HG02759 (cell line): ENCODE measurements around the gene ZFYVE26.
"Not testable (repeated sequence)": the region's sequence is repeated elsewhere in the genome, so short reads cannot be mapped to it uniquely, and the experiment has no call there.

Source experiments
- ATAC-seq: cut with Tn5 transposase; IDR thresholded peaks from one replicate; pipeline ENCODE4 v1.9.1; 2021; ENCODE audit warnings: mild to moderate bottlenecking, moderate library complexity; ENCODE audit not compliant: unreplicated experiment

ZFYVE26 gene

GRCh38 chr14:67759916-67760315 lies 56.5 kb downstream of the ZFYVE26 start:
- no peak for ATAC-seq

- ATAC-seq = no peak
Measured at GRCh38 chr14:67757175-67757574, 59.2 kb downstream of the ZFYVE26 start.

GRCh38 chr14:67756496-67756895 lies 59.9 kb downstream of the ZFYVE26 start:
- ATAC-seq = no peak

GRCh38 chr14:67749341-67750084 lies 66.9 kb downstream of the ZFYVE26 start:
- ATAC-seq = no peak

- ATAC-seq = no peak
Measured at GRCh38 chr14:67748312-67748711, 68.1 kb downstream of the ZFYVE26 start.

GRCh38 chr14:67746927-67747326 lies 69.5 kb downstream of the ZFYVE26 start:
- ATAC-seq = peak; percentile 83

GRCh38 chr14:67744046-67744445 lies 72.3 kb downstream of the ZFYVE26 start:
- ATAC-seq = no peak

GRCh38 chr14:67738740-67739504 lies 77.5 kb downstream of the ZFYVE26 start:
- ATAC-seq = no peak

GRCh38 chr14:67736771-67737170 lies 79.6 kb downstream of the ZFYVE26 start:
- ATAC-seq = no peak

GRCh38 chr14:67735336-67736147 lies 80.8 kb downstream of the ZFYVE26 start:
- ATAC-seq = no peak

GRCh38 chr14:67734675-67735074 lies 81.7 kb downstream of the ZFYVE26 start:
- ATAC-seq = no peak

- ATAC-seq = no peak
Measured at GRCh38 chr14:67733616-67734015, 82.8 kb downstream of the ZFYVE26 start.

GRCh38 chr14:67729072-67729885 lies 87.1 kb downstream of the ZFYVE26 start:
- no peak for ATAC-seq

GRCh38 chr14:67728258-67728657 lies 88.1 kb downstream of the ZFYVE26 start:
- ATAC-seq = no peak

GRCh38 chr14:67727361-67727760 lies 89.0 kb downstream of the ZFYVE26 start:
- ATAC-seq = no peak

- ATAC-seq = no peak
Measured at GRCh38 chr14:67725171-67725570, 91.2 kb downstream of the ZFYVE26 start.

GRCh38 chr14:67722293-67722692 lies 94.1 kb downstream of the ZFYVE26 start:
- ATAC-seq = no peak

- ATAC-seq = no peak
Measured at GRCh38 chr14:67721875-67722274, 94.5 kb downstream of the ZFYVE26 start.

- no peak for ATAC-seq
Measured at GRCh38 chr14:67719866-67720265, 96.5 kb downstream of the ZFYVE26 start.

GRCh38 chr14:67719385-67719784 lies 97.0 kb downstream of the ZFYVE26 start:
- ATAC-seq = not testable (repeated sequence)

- ATAC-seq = no peak
Measured at GRCh38 chr14:67718265-67718664, 98.1 kb downstream of the ZFYVE26 start.
